ENCODE results near the gene IQGAP1.

Gene IQGAP1

GRCh38 chr15:90367576-90367975 is 20.5 kb upstream of the IQGAP1 start:
- no peak for DNase-seq

- no peak for DNase-seq
These were observed 13.0 kb upstream of the IQGAP1 start for GRCh38 chr15:90375071-90375470.

- no peak for DNase-seq
These were observed 11.3 kb upstream of the IQGAP1 start for GRCh38 chr15:90376789-90377188.

- DNase-seq: no peak
These were observed 8.8 kb upstream of the IQGAP1 start for GRCh38 chr15:90379263-90379662.

GRCh38 chr15:90381515-90381914 is 6.5 kb upstream of the IQGAP1 start:
- DNase-seq: no peak

GRCh38 chr15:90382320-90382719 is 5.7 kb upstream of the IQGAP1 start:
- DNase-seq: no peak

GRCh38 chr15:90386221-90386620 is 1.8 kb upstream of the IQGAP1 start:
- DNase-seq: no peak

- peak in 2 of 3 experiments; percentile 13 to 81 for DNase-seq
These were observed 679 bp downstream of the IQGAP1 start for GRCh38 chr15:90388462-90389380.

- DNase-seq: no peak
These were observed 1.5 kb downstream of the IQGAP1 start for GRCh38 chr15:90389513-90389912.

- DNase-seq: no peak
These were observed 5.0 kb downstream of the IQGAP1 start for GRCh38 chr15:90393040-90393439.

- DNase-seq: no peak
These were observed 6.0 kb downstream of the IQGAP1 start for GRCh38 chr15:90394074-90394473.

- DNase-seq: no peak
These were observed 6.9 kb downstream of the IQGAP1 start for GRCh38 chr15:90394748-90395442.

GRCh38 chr15:90396321-90396720 is 8.3 kb downstream of the IQGAP1 start:
- no peak for DNase-seq

GRCh38 chr15:90400005-90400758 is 12.1 kb downstream of the IQGAP1 start:
- peak in 1 of 3 experiments; percentile 66 for DNase-seq

- peak; percentile 71 to 91 (median 84) for DNase-seq
These were observed 12.8 kb downstream of the IQGAP1 start for GRCh38 chr15:90400759-90401314.

GRCh38 chr15:90401495-90401894 is 13.5 kb downstream of the IQGAP1 start:
- peak in 1 of 3 experiments; percentile 52 for DNase-seq

GRCh38 chr15:90402223-90402622 is 14.2 kb downstream of the IQGAP1 start:
- DNase-seq: peak in 1 of 3 experiments; percentile 58

GRCh38 chr15:90402767-90403166 is 14.7 kb downstream of the IQGAP1 start:
- DNase-seq: no peak

GRCh38 chr15:90405055-90405607 is 17.1 kb downstream of the IQGAP1 start:
- no peak for DNase-seq

GRCh38 chr15:90407336-90407735 is 19.3 kb downstream of the IQGAP1 start:
- DNase-seq: no peak

- no peak for DNase-seq
These were observed 19.9 kb downstream of the IQGAP1 start for GRCh38 chr15:90407871-90408317.

GRCh38 chr15:90408657-90409056 is 20.6 kb downstream of the IQGAP1 start:
- DNase-seq: no peak

All from NCI-H1417 (cell line).